IMR-90 (cell line): ENCODE data around the gene NAT14.

Experiments
- BHLHE40 ChIP-seq: fragments of 150-350 bp; IDR thresholded peaks from 2 replicates; pipeline ENCODE4 v1.6.1; 2016; ENCODE audit warnings: mild to moderate bottlenecking, low read depth, low read length
- CEBPB ChIP-seq: IDR thresholded peaks from 2 replicates; pipeline ENCODE4 v1.6.1; 2012; ENCODE audit warnings: low read depth, low read length, improper control_type of control experiment
- FOS ChIP-seq: fragments of 150-350 bp; IDR thresholded peaks from 2 replicates; pipeline ENCODE4 v1.6.1; 2016; ENCODE audit warnings: low read depth, low read length
- MAFK ChIP-seq: IDR thresholded peaks from 2 replicates; pipeline ENCODE4 v1.6.1; 2012; ENCODE audit warnings: low read depth, low read length, improper control_type of control experiment
- MXI1 ChIP-seq: IDR thresholded peaks from 2 replicates; pipeline ENCODE4 v1.6.1; 2012; ENCODE audit warnings: low read depth, mild to moderate bottlenecking, low read length, moderate library complexity, borderline replicate concordance
- NFE2L2 ChIP-seq: fragments of 150-350 bp; IDR thresholded peaks from 2 replicates; pipeline ENCODE4 v1.6.1; 2016; ENCODE audit warnings: low read depth, mild to moderate bottlenecking, low read length
- POLR2A ChIP-seq: IDR thresholded peaks from 2 replicates; pipeline ENCODE4 v1.6.1; 2012; ENCODE audit warnings: mild to moderate bottlenecking, low read depth, low read length
- RAD21 ChIP-seq: IDR thresholded peaks from 2 replicates; pipeline ENCODE4 v1.6.1; 2012; ENCODE audit warnings: low read length, improper control_type of control experiment
- RFX5 ChIP-seq: IDR thresholded peaks from 2 replicates; pipeline ENCODE4 v1.8.0; 2012; ENCODE audit warnings: low read depth, mild to moderate bottlenecking, low read length, moderate library complexity
- SMC3 ChIP-seq: fragments of 150-350 bp; IDR thresholded peaks from 2 replicates; pipeline ENCODE4 v1.6.1; 2016; ENCODE audit warnings: low read depth, mild to moderate bottlenecking, antibody characterized with exemption, low read length, moderate library complexity
- TF ChIP-seq, protein P1 (sequence below): conservative IDR thresholded peaks from 2 replicates; pipeline ENCODE4 v1.5.1; 2012; ENCODE audit warnings: mild to moderate bottlenecking, low read depth, low read length, improper control_type of control experiment
- TF ChIP-seq, protein P2 (sequence below): fragments of 150-350 bp; IDR thresholded peaks from 2 replicates; pipeline ENCODE4 v1.6.1; 2017; ENCODE audit warnings: mild to moderate bottlenecking, antibody characterized with exemption, low read length, low read depth
- TF ChIP-seq, protein P3 (sequence below): fragments of 150-350 bp; IDR thresholded peaks from 2 replicates; pipeline ENCODE4 v1.6.1; 2016; ENCODE audit warnings: low read depth, mild to moderate bottlenecking, low read length, moderate library complexity, borderline replicate concordance

DNA sequence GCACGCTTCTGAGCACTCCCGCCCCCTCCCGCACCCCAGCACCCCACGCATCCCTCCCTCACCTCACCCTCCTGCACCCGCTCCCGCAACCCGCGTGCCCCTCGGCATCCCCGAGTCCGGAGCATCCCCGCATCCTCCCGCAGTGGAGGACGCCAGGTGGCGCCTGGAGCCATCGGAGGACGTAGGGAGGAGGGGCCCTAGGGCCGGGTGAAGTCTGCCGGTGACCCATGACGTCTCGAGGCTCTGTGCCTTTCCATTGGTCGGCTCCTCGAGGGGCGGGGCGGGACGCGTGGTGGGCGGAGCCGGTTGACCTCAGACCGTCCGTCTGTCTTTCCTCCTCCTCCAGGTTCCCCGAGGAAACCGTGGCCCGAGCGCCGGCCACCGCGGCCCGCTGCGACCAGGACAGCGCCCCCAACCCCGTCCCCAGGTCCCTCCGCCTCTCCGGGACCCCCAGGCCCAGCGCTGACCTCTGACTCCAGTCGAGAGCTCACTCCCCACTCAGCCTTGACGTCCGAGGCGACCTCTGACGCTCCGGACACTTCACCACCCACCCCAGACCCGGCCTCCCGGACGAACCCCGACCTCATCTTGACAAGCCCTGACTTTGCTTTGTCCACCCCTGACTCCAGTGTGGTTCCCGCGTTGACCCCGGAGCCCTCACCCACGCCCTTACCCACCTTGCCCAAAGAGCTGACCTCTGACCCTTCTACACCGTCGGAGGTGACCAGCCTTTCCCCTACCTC, 32.1 kb downstream of the NAT14 start:
- TF ChIP-seq, protein P1, sequence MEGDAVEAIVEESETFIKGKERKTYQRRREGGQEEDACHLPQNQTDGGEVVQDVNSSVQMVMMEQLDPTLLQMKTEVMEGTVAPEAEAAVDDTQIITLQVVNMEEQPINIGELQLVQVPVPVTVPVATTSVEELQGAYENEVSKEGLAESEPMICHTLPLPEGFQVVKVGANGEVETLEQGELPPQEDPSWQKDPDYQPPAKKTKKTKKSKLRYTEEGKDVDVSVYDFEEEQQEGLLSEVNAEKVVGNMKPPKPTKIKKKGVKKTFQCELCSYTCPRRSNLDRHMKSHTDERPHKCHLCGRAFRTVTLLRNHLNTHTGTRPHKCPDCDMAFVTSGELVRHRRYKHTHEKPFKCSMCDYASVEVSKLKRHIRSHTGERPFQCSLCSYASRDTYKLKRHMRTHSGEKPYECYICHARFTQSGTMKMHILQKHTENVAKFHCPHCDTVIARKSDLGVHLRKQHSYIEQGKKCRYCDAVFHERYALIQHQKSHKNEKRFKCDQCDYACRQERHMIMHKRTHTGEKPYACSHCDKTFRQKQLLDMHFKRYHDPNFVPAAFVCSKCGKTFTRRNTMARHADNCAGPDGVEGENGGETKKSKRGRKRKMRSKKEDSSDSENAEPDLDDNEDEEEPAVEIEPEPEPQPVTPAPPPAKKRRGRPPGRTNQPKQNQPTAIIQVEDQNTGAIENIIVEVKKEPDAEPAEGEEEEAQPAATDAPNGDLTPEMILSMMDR, result peak; percentile 95
- TF ChIP-seq CEBPB (no peak), POLR2A (peak; percentile 44; the same call in 1 of the 2 replicates), MAFK (no peak), SMC3 (peak; percentile 100), BHLHE40 (peak; percentile 51; the same call in 1 of the 2 replicates), NFE2L2 (no peak), FOS (no peak), MXI1 (peak; percentile 35; the same call in 1 of the 2 replicates), RAD21 (peak; percentile 98), RFX5 (peak; percentile 100)
- TF ChIP-seq, protein P2, sequence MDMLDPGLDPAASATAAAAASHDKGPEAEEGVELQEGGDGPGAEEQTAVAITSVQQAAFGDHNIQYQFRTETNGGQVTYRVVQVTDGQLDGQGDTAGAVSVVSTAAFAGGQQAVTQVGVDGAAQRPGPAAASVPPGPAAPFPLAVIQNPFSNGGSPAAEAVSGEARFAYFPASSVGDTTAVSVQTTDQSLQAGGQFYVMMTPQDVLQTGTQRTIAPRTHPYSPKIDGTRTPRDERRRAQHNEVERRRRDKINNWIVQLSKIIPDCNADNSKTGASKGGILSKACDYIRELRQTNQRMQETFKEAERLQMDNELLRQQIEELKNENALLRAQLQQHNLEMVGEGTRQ, result peak; percentile 19; the same call in 1 of the 2 replicates
- TF ChIP-seq, protein P3, sequence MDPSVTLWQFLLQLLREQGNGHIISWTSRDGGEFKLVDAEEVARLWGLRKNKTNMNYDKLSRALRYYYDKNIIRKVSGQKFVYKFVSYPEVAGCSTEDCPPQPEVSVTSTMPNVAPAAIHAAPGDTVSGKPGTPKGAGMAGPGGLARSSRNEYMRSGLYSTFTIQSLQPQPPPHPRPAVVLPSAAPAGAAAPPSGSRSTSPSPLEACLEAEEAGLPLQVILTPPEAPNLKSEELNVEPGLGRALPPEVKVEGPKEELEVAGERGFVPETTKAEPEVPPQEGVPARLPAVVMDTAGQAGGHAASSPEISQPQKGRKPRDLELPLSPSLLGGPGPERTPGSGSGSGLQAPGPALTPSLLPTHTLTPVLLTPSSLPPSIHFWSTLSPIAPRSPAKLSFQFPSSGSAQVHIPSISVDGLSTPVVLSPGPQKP, result no peak
